IPS-11a (cell line): ENCODE results near the gene ZNF286A.
"Not testable (repeated sequence)": the region's sequence is repeated elsewhere in the genome, so short reads cannot be mapped to it uniquely, and the experiment has no call there.

Source experiments
- H3K4me3 ChIP-seq: one replicate; pipeline ENCODE4 v1.5.1; 2013; ENCODE audit warnings: low read depth, low read length, control low read depth

Gene ZNF286A

DNA sequence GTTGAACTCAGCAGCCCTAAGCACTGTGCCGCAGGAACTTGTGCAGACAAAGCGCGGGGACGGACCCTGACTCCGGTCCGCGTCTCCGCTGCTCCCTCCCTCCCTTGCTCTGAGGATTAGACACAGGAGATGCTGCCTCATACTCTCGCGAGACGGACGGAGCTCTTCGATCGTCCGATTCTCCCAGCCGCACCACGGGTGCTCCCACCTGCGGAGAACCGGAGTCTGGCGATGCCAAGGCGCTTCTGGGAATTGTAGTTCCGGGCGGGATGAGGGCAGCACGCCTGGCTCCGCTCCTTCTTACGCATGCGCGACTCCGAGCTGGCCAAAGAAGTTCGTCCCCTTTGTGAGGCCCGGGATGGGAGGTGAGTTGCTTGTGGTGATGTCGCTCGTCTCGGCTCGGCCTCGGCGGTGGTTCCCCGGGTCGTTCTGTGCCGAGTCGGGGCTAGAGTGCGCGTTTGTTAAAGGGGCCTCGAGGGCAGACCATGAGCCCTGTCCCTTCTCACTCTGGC, at the start of gene ZNF286A:
ZNF286A (plus strand) TSS at position 340 of the 512 bp plus-strand sequence. CDS start 578 bp downstream, outside the sequence.
- peak within 1 kb of the TSS; percentile 61 for H3K4me3 ChIP-seq

DNA sequence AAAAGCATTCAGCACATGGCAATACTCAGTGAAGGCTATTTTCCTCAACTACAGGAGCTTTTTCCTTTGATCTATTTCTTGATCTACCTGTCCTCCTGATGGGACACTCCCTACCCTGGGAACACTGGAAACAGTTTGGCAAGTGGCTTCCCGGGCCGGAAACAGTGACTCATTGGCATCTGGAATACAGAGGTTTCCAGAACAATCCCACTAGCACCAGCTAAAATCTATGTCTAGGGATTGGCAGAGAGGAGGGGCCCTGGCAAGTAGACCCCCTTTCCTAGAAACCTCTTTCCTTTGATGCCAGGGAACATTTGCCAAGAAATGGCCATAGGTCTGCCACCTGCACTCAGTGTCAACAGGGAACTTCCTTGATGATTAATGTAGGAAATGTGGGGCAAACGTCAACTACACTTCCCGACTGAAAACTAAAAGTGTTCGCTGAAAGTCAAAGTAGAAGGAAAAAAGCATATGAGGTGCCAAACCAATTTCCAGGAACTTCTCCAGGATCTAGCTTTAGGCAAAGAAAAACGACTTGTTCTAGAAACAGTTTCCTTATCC, 49.6 kb upstream of the ZNF286A start:
- H3K4me3 ChIP-seq: no peak overlapping the region

DNA sequence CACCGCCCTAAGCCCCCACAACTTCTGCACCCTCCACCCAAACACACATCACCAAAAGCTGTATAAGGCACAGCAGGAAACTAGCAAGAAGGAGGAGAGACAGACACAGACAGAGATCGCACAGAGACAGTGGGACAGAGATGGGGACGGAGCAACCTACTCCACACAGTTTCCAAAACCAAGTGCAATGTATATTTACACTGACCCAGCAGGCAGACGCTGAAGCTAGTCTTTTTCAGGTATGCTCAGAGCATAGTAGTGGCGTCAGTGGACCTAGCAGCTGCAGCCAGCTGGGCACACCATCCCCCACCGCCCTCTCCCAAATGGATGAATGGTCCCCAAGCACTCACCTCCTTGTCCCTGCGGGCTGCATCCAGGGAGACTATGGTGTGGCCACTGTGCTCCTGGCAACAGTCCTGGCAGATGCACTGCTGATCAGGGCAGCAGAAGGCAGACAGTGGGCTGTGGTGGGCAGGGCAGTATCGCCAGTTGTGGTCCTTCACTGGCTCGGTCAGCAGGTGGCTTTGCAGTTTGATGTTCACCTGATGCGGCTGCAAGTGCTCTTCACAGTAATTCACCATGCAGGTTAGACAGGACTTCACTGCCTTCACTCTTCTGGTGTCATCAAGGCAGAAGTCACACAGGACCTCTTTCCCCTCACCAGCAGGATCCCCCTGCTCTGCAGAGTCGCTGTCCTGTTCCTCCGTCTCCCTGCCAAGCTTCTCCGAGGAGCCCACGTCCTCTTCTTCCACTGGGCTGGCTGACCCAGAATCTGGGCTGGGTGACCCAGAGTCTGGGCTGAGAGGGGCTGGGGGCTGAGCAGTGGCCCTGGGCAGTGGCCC, 48.6 kb upstream of the ZNF286A start:
- no peak overlapping the region for H3K4me3 ChIP-seq

GRCh38 chr17:15651583-15652110, 47.9 kb upstream of the ZNF286A start:
- H3K4me3 ChIP-seq: no peak overlapping the region

GRCh38 chr17:15652960-15653359, 46.6 kb upstream of the ZNF286A start:
- H3K4me3 ChIP-seq: no peak overlapping the region

GRCh38 chr17:15654401-15654800, 45.2 kb upstream of the ZNF286A start:
- not testable (repeated sequence) for H3K4me3 ChIP-seq

GRCh38 chr17:15654886-15655561, 44.5 kb upstream of the ZNF286A start:
- no peak overlapping the region for H3K4me3 ChIP-seq

DNA sequence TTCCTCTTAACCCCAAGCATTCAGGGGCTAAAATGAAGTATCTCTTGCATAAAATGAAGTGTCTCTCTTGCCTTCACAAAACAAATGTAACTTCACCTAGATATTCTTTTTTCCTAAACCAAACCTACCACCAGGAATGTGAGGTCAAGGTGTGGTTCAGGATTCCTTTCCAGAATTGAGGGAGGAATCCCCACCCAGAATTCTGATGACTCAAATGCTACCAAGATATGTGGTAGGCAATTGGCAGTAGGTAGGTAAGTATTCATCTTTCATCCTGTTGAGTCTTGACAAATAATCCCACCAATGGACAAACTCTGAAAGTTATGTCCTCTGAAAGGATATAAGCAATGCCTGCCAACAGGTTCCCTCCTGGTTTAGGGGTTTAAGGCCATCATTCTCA, 41.7 kb upstream of the ZNF286A start:
- no peak overlapping the region for H3K4me3 ChIP-seq

- H3K4me3 ChIP-seq: no peak overlapping the region
These were observed 41.3 kb upstream of the ZNF286A start for GRCh38 chr17:15658296-15658695.

- no peak overlapping the region for H3K4me3 ChIP-seq
These were observed 40.3 kb upstream of the ZNF286A start for GRCh38 chr17:15659236-15659635.

- H3K4me3 ChIP-seq: no peak overlapping the region
These were observed 39.9 kb upstream of the ZNF286A start for GRCh38 chr17:15659663-15660062.

DNA sequence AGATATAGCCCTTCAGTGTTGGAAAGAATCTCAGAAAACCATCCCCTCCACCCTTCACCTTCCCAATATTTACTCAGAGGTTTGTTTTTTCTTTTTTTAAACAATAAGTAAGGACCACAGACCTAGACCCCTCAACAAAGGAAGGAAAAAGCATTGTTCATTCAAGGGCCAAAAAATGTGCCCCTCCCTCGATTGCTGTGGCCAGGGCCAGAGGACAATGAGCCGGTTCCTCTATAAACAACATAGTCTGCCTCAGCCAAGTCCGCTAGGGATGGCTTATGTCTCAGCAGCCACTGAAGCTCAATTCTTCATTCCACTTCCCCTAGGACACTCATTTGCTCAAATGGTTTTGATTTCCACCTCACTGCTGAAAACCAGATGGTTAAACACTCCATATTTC, 39.5 kb upstream of the ZNF286A start:
- H3K4me3 ChIP-seq: no peak overlapping the region

DNA sequence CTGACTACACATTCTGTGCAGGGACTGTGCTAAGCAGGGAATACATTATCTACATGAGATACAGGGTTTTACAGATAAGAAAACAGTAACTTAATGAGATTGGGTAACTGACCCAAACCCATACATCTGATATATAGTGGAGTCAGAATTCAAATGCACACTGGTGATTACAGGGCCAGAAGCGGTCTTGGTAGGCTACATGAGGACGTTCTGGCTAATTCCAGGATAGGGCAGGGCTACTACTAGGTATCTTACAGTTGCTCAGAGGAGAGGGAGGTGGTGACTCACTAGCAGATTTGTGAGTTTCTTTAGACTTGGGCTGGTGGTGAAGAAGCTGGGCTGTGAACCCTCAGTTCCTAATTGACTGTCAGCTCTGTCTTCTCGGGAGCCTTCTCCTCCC, 36.9 kb upstream of the ZNF286A start:
- H3K4me3 ChIP-seq: no peak overlapping the region

DNA sequence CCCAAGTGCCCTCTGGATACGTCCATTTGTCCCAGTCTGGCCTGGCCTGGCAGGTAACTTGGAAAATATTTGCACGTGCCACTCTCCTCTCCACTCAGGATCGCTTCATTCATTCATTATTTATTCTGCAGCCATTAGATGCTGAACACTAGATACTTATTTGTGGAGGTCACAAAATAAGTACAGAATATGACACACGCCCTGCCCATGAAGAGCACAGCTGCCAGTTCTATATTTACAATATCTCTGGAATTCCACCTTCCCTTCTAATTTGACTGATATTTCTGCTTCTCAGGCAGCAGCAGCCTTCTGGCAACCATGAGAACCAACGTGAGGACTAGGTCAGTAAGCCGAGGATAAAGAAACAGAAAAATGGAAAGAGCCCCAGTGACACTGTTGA, 36.4 kb upstream of the ZNF286A start:
- H3K4me3 ChIP-seq: no peak overlapping the region

- H3K4me3 ChIP-seq: no peak overlapping the region
These were observed 35.9 kb upstream of the ZNF286A start for GRCh38 chr17:15663691-15664090.

DNA sequence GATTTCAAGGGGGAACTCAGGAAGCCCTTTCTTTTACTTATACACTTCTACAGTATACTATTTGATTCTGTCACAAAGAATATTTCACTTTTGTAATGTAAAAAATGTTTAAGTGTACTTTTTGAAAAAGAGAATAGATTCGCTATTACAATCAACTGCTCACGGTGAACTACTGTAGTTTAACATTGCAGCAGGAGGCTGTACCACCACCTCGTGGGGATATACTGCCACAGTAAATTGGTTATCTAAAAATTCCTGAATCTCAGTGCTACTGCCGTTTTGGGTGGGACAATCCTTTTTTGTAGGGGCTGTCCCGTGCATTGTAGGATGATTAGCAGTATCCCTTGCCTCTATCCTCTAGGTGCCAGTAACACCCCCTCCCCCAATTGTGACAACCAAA, 30.0 kb upstream of the ZNF286A start:
- H3K4me3 ChIP-seq: not testable (repeated sequence)

GRCh38 chr17:15674640-15675039, 24.9 kb upstream of the ZNF286A start:
- not testable (repeated sequence) for H3K4me3 ChIP-seq

- not testable (repeated sequence) for H3K4me3 ChIP-seq
These were observed 23.6 kb upstream of the ZNF286A start for GRCh38 chr17:15675991-15676390.

- not testable (repeated sequence) for H3K4me3 ChIP-seq
These were observed 16.4 kb upstream of the ZNF286A start for GRCh38 chr17:15683135-15683534.

DNA sequence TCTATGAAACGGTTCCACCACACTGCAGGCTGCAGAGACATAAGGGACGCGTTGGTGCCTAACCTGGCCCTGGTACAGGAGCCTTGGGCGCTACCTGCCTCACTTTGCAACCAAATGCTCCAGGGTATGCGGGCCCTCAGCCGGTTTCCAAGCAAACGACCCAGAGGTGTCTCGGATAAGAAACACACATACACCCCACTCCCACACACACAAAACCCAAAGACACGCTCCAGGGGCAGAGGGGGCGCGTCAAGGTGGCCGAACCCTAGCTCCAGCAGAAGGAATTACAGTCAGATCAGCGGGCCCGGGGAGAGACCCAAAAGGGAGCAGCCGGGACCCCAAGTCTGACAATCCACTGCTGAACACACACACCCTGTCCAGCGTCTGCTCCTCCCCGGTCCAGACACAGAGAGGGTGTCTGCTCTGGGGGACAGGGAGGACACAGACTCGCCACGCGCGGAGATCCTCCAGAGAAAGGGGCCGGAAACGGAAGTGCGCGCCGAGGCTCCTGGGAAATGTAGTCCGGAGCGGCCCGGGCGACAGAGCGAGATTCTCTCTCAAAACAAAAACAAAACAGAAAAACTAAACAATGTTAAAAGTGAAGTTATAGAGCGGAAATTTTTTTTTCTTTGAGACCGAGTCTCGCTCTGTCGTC, 15.6 kb upstream of the ZNF286A start, which contains the start of gene TRIM16:
TRIM16 (minus strand) TSS at position 488 of the 655 bp plus-strand sequence. CDS start 32,702 bp downstream, outside the sequence.
- H3K4me3 ChIP-seq: peak within 1 kb of the TSS; percentile 63

- not testable (repeated sequence) for H3K4me3 ChIP-seq
These were observed 12.1 kb upstream of the ZNF286A start for GRCh38 chr17:15687494-15687893.
